Esophagus squamous epithelium (tissue), 4 donors: ENCODE data around the gene GYS2.

Source experiments
- POLR2A ChIP-seq, 4 donors: fragments of 450-650 bp; IDR thresholded peaks; one replicate each; pipeline ENCODE4 v1.6.1; 2017; ENCODE audit warnings: antibody characterized with exemption in 4 of 4, mild to moderate bottlenecking in 4 of 4, moderate library complexity in 3 of 4
- TF ChIP-seq, protein P1 (sequence below), 6 experiments: fragments of 450-650 bp in 4 of 6; fragments of 200-600 bp in 2 of 6; sonication (generic) in 2 of 6; IDR thresholded peaks; one replicate each; pipeline ENCODE4 v1.5.1; 2016 to 2019; ENCODE audit warnings: antibody characterized with exemption in 6 of 6, mild to moderate bottlenecking in 4 of 6, moderate library complexity in 4 of 6

- TF ChIP-seq, protein P1, sequence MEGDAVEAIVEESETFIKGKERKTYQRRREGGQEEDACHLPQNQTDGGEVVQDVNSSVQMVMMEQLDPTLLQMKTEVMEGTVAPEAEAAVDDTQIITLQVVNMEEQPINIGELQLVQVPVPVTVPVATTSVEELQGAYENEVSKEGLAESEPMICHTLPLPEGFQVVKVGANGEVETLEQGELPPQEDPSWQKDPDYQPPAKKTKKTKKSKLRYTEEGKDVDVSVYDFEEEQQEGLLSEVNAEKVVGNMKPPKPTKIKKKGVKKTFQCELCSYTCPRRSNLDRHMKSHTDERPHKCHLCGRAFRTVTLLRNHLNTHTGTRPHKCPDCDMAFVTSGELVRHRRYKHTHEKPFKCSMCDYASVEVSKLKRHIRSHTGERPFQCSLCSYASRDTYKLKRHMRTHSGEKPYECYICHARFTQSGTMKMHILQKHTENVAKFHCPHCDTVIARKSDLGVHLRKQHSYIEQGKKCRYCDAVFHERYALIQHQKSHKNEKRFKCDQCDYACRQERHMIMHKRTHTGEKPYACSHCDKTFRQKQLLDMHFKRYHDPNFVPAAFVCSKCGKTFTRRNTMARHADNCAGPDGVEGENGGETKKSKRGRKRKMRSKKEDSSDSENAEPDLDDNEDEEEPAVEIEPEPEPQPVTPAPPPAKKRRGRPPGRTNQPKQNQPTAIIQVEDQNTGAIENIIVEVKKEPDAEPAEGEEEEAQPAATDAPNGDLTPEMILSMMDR (IDR thresholded peaks at IDR 0.05) = no peak
- no peak for TF ChIP-seq POLR2A (IDR thresholded peaks at IDR 0.05)
Measured at GRCh38 chr12:21543151-21543550, 61.5 kb downstream of the GYS2 start.
